ENCODE results near the gene MYORG. TPM values are rescaled to one million over a fixed set of nuclear protein-coding genes. Genes with fewer than 3 reads are reported as not detected.

MYORG gene
- total RNA-seq, 1 experiment from 2014 or later = 2.4 TPM

Other genes with a start within 250 kb of the MYORG start
- 58.0 and 64.4 TPM in 2 replicates for gene UBAP1, start 197.9 kb downstream of the MYORG start, total RNA-seq (2022)
- 3.3 and 3.5 TPM in 2 replicates for gene KIF24, start 47.6 kb downstream of the MYORG start, total RNA-seq (2022)
- 30.6 and 35.0 TPM in 2 replicates for gene NUDT2, start 47.3 kb downstream of the MYORG start, total RNA-seq (2022)
- gene FAM219A, start 81.7 kb upstream of the MYORG start, total RNA-seq (2022) = 19.3 and 20.3 TPM in 2 replicates
- not detected in 2 replicates for gene DNAI1, start 81.9 kb upstream of the MYORG start, total RNA-seq (2022)
- not detected in 2 replicates for gene ENHO, start 146.1 kb upstream of the MYORG start, total RNA-seq (2022)
- not detected in 2 replicates for gene CNTFR, start 212.8 kb upstream of the MYORG start, total RNA-seq (2022)
- gene RPP25L, start 235.2 kb upstream of the MYORG start, total RNA-seq (2022) = 41.6 and 42.8 TPM in 2 replicates
- 88.5 and 92.4 TPM in 2 replicates for gene DCTN3, start 243.6 kb upstream of the MYORG start, total RNA-seq (2022)

All from MCF 10A (cell line).